ENCODE data around the gene SPTBN2. TPM values are rescaled to one million over a fixed set of nuclear protein-coding genes. Genes with fewer than 3 reads are reported as not detected.

SPTBN2 gene
- total RNA-seq (2014; rRNA removed; shearing (Covaris generic)): 0.13 and 0.22 TPM in 2 replicates
- 0.13 TPM in 1 of 2 replicates, not detected in the other for polyA plus RNA-seq (2016; fragmentation: Nextera tagmentation; extraction: Ambion mirVana)

DNA sequence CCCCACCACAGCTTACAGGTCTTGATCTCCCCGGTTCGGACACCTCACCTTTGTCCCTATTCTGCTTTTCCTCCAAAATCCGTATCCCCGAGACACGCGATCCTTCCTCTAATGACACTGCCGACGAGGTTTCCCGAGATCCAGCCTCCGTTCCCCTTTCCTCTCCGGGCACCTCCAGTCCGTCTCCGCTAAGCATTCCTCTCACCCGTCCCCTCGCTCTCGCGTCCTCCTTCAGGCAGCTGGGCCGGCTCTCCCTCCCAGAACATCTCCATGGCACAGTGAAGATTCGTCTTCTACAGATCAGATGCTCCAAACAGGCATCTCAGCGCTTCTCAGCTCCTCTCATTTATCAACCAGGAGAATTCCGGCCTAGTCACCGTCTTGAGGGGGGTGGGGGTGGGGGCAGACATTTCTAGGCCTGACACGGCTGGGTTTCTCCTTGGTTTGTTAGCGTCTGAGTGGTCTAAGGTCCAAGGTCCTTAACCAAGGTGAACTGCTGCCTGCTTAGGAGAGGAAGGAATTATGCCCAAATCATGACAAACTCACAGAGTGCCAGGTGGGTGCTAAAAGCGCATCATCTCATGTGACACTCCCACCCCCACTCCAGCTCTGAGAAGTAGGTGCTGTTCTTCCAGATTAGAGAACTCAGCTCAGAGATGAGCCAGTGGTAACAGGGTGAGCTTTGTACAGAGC is at the start of gene SPTBN2:
TSS of gene SPTBN2 (minus strand) at position 524 of the 693 bp plus-strand sequence. CDS start 7,976 bp downstream, outside the sequence.
- Histone ChIP-seq H3K27ac (no peak within 1 kb of the TSS), H3K9ac (no peak within 1 kb of the TSS), H3K9me3 (ENCODE audit: low read depth) (no peaks in the 10 kb centered on the region), H3K4me3 (no peak within 1 kb of the TSS; the same call in 1 of the 2 replicates), H3K79me2 (ENCODE audit: insufficient read depth) (no peaks in the 10 kb centered on the region), H3K36me3 (ENCODE audit: low read depth) (no peaks in the 10 kb centered on the region), H2AFZ (peak within 1 kb of the TSS; percentile 59), H4K20me1 (ENCODE audit: insufficient read depth) (no peaks in the 10 kb centered on the region), H3K4me1 (ENCODE audit: insufficient read depth) (no peaks in the 10 kb centered on the region), H3K4me2 (ENCODE audit: unreplicated experiment) (peak within 1 kb of the TSS; percentile 9), H3K9me2 (ENCODE audit: insufficient read depth) (no peaks in the 10 kb centered on the region), H3F3A (ENCODE audit: insufficient read depth) (no peaks in the 10 kb centered on the region), H3K27me3 (replicated peaks; ENCODE audit: insufficient read depth) (peaks cover 77% of the 10 kb centered on the region)
- DNase-seq: peak; percentile 18
- TF ChIP-seq EZH2 (IDR thresholded peaks at IDR 0.05; ENCODE audit: insufficient read depth, poor library complexity, severe bottlenecking) (peak; percentile 96), EZH2phosphoT487 (IDR thresholded peaks at IDR 0.05; ENCODE audit: insufficient read depth, low read depth) (0 out of 2 replicates have a peak, but pooled peaks have one; percentile 71)
- in situ Hi-C loops (cut with MboI): no loop called here
- WGBS, 2 experiments (ENCODE audit: low coverage in 1 of 2, low lambda C conversion rate in 2 of 2, missing lambda C conversion rate in 2 of 2): 24 to 26% methylated on average over 24 to 25 of the region's 25 CpGs

DNA sequence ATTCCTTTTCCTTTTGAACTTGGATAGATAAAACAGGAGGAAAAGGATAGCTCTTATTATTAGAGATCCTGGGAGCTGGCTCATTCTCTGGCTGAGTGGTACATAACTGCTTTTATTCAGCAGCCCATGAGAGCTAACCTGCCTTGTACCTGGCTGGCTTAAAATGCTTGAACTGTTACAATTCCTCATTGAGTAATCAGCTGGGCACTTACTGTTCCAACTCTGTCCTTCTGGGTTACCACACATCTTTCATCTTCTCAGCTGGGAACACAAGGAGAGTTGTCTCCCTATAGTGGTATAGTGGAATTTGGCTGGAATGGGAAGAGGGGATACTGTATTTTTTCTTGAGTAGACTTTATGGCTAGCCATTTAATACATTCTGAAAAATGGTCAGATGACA is 39.8 kb upstream of the SPTBN2 start:
- H3K4me1 ChIP-seq (ENCODE audit: insufficient read depth): no peaks in the 10 kb centered on the region
- no peak overlapping the region for H3K4me2 ChIP-seq (ENCODE audit: unreplicated experiment)
- TF ChIP-seq EZH2 (IDR thresholded peaks at IDR 0.05; ENCODE audit: insufficient read depth, poor library complexity, severe bottlenecking) (no peak), EZH2phosphoT487 (IDR thresholded peaks at IDR 0.05; ENCODE audit: insufficient read depth, low read depth) (no peak)
- no peaks in the 10 kb centered on the region for H3F3A ChIP-seq (ENCODE audit: insufficient read depth)
- H3K4me3 ChIP-seq: no peak overlapping the region
- H3K9ac ChIP-seq: no peak overlapping the region
- no peak for DNase-seq
- H3K9me3 ChIP-seq (ENCODE audit: low read depth): no peaks in the 10 kb centered on the region
- H4K20me1 ChIP-seq (ENCODE audit: insufficient read depth): no peaks in the 10 kb centered on the region
- H3K27me3 ChIP-seq (replicated peaks; ENCODE audit: insufficient read depth): no peaks in the 10 kb centered on the region
- H3K9me2 ChIP-seq (ENCODE audit: insufficient read depth): no peaks in the 10 kb centered on the region
- H3K79me2 ChIP-seq (ENCODE audit: insufficient read depth): no peaks in the 10 kb centered on the region
- H3K27ac ChIP-seq: no peak overlapping the region
- in situ Hi-C loops (cut with MboI): no loop called here
- no peak overlapping the region for H2AFZ ChIP-seq
- H3K36me3 ChIP-seq (ENCODE audit: low read depth): no peaks in the 10 kb centered on the region

DNA sequence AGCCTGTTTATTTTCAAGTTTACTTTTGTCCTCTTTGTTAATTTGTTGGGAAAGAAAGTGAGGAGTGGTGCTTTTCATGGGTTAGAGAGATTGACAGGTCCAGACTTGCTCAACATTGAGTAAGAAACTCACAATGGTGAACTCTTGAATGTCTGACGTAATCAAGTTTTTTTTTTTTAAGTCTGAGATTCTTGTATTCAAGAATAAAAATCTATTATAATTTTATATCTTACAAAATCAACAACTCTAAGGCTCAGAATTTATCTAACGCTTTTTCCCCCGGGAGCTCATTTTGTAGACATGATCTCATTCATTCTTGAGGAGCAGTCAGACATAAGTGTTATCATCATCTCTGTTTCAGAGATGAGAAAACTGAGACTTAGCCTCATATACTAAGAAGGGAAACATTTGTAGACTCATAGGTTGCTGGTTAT is 39.1 kb upstream of the SPTBN2 start:
- H3F3A ChIP-seq (ENCODE audit: insufficient read depth): no peaks in the 10 kb centered on the region
- no peaks in the 10 kb centered on the region for H3K36me3 ChIP-seq (ENCODE audit: low read depth)
- no peaks in the 10 kb centered on the region for H3K9me2 ChIP-seq (ENCODE audit: insufficient read depth)
- H3K9me3 ChIP-seq (ENCODE audit: low read depth): no peaks in the 10 kb centered on the region
- no peak overlapping the region for H3K27ac ChIP-seq
- no peak overlapping the region for H3K4me2 ChIP-seq (ENCODE audit: unreplicated experiment)
- peak; percentile 19 for DNase-seq
- H2AFZ ChIP-seq: no peak overlapping the region
- H3K27me3 ChIP-seq (replicated peaks; ENCODE audit: insufficient read depth): no peaks in the 10 kb centered on the region
- no peak overlapping the region for H3K4me3 ChIP-seq
- no peak for TF ChIP-seq EZH2phosphoT487 (IDR thresholded peaks at IDR 0.05; ENCODE audit: insufficient read depth, low read depth)
- no peak for TF ChIP-seq EZH2 (IDR thresholded peaks at IDR 0.05; ENCODE audit: insufficient read depth, poor library complexity, severe bottlenecking)
- in situ Hi-C loops (cut with MboI): no loop called here
- no peaks in the 10 kb centered on the region for H4K20me1 ChIP-seq (ENCODE audit: insufficient read depth)
- WGBS, 2 experiments (ENCODE audit: low coverage in 1 of 2, low lambda C conversion rate in 2 of 2, missing lambda C conversion rate in 2 of 2): 67 to 69% methylated on average over 3 of the region's 3 CpGs
- H3K4me1 ChIP-seq (ENCODE audit: insufficient read depth): no peaks in the 10 kb centered on the region
- H3K9ac ChIP-seq: no peak overlapping the region
- no peaks in the 10 kb centered on the region for H3K79me2 ChIP-seq (ENCODE audit: insufficient read depth)

DNA sequence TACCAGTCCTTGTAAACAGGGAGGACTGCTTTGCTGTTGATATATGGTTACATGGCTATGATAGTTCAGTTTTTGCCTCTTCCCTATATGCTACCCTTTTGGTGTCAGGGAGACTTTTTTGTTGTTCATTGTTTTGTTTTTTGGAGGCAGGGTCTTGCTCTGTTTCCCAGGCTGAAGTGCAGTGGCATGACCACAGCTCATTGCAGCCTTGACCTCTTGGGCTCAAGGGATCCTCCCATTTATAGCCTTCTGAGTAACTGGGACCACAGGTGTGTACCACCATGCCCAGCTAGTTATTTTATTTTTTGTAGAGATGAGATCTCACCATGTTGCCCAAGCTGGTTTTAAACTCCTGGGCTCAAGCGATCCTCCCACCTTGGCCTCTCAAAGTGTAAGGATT is 38.6 kb upstream of the SPTBN2 start:
- 100% methylated on average over 1 of the region's 1 CpG for WGBS, 2 experiments (ENCODE audit: low coverage in 1 of 2, low lambda C conversion rate in 2 of 2, missing lambda C conversion rate in 2 of 2)
- H3K9me3 ChIP-seq (ENCODE audit: low read depth): no peaks in the 10 kb centered on the region
- H3K36me3 ChIP-seq (ENCODE audit: low read depth): no peaks in the 10 kb centered on the region
- H3K9ac ChIP-seq: no peak overlapping the region
- no peak overlapping the region for H3K4me2 ChIP-seq (ENCODE audit: unreplicated experiment)
- no peaks in the 10 kb centered on the region for H3K27me3 ChIP-seq (replicated peaks; ENCODE audit: insufficient read depth)
- H3K27ac ChIP-seq: no peak overlapping the region
- H3K4me3 ChIP-seq: no peak overlapping the region
- no peak for TF ChIP-seq EZH2phosphoT487 (IDR thresholded peaks at IDR 0.05; ENCODE audit: insufficient read depth, low read depth)
- no peak for TF ChIP-seq EZH2 (IDR thresholded peaks at IDR 0.05; ENCODE audit: insufficient read depth, poor library complexity, severe bottlenecking)
- no peak overlapping the region for H2AFZ ChIP-seq
- H3K79me2 ChIP-seq (ENCODE audit: insufficient read depth): no peaks in the 10 kb centered on the region
- H3F3A ChIP-seq (ENCODE audit: insufficient read depth): no peaks in the 10 kb centered on the region
- no peaks in the 10 kb centered on the region for H3K4me1 ChIP-seq (ENCODE audit: insufficient read depth)
- H3K9me2 ChIP-seq (ENCODE audit: insufficient read depth): no peaks in the 10 kb centered on the region
- H4K20me1 ChIP-seq (ENCODE audit: insufficient read depth): no peaks in the 10 kb centered on the region
- in situ Hi-C loops (cut with MboI): no loop called here
- DNase-seq: no peak
